ENCODE data around the gene TNFAIP8L1.

- no peak for TF ChIP-seq POLR2A (IDR thresholded peaks at IDR 0.05)
- TF ChIP-seq CTCF (IDR thresholded peaks at IDR 0.05): no peak
Measured at GRCh38 chr19:4688587-4688986, 49.3 kb downstream of the TNFAIP8L1 start.
